Anterior cingulate cortex (tissue), 58 donors: Measurements from ENCODE around the gene DHRS1.
A peak's percentile ranks its signal among the peaks of the same experiment; 100 is the strongest.
"Not testable (repeated sequence)": the region's sequence is repeated elsewhere in the genome, so short reads cannot be mapped to it uniquely, and the experiment has no call there.

Source experiments
- DNase-seq, 58 donors: peaks; one replicate each; lab custom pipeline; 2025; lab: John Stamatoyannopoulos, UW

DHRS1 gene

DNA sequence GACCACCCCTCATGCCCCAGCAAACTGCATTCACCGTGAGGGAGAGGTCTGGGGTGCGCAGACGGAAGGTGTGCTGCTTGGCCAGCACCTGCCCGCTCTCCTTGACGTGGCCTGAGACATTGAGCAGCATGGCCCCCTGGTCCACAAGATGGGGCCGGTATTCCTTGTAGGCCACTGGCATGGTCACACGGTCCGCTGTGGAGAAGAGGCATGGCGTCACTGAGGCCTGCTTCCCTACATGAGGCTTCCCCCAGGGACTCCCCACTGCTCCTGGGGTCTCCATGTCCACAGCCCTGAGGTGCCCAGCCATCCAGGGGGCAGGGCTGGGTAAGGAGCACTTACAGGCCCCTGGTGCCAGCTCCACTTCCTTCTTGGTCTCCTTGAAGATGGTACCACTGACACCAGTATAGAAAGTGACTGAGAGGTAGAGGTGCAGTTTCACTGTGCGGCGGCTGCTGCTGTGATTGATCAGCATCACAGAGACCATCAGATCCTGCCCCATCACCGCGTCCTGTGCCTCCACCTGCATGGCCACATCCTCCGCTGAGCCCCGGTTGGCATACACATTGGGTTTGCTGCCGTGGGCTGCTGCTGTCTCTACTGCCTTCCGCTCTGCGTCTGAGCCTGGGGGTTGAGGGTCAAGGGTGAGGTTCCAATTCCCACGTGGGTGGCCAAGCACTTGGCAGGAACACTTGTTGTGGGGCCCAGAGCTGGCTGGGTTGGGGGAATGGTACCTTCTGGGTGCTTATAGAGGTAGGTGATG lies 44.8 kb downstream of the DHRS1 start:
- no peak for DNase-seq

DNA sequence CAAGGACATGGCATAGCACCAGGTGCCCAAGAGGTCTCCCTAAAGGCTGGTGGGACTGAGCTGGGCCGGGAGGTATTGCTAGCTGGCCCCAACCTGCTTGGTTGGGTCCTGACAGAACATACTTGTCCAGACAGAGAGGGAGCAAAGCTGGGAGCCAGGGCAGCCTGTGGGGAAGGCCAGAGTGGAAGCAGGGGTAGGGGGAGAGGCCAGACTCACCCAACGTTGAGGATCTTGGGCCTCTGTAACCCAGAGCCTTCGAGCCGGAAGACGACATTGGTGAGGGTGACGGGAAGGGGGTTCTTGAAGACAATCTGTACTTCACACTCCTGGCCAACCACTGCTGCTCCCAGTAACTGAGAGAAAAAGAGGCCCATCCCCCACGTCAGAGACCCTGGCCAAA lies 45.6 kb downstream of the DHRS1 start:
- no peak for DNase-seq

- DNase-seq = no peak
These were observed 47.1 kb downstream of the DHRS1 start for GRCh38 chr14:24252289-24253124.

DNA sequence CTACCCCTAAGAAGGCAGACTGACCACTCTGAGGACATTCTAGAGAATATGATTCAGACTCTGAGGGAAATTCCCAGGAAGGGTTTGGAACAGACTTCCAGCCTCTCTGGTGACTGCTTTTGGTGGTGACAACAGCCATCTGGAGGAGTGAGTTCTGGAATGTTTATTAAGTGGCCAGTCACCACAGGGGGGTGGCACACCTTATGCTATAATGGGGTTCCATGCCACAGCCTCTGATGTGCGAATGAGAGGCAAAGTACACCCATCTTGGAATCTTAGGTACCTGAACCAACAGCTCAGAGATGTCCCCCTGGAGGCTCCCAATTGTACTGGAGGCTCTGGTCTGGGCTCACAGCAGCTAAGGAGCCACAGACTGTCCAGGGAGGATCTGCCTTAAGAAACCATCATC lies 47.7 kb downstream of the DHRS1 start:
- DNase-seq = no peak

- no peak for DNase-seq
These were observed 49.2 kb downstream of the DHRS1 start for GRCh38 chr14:24250354-24250753.

DNA sequence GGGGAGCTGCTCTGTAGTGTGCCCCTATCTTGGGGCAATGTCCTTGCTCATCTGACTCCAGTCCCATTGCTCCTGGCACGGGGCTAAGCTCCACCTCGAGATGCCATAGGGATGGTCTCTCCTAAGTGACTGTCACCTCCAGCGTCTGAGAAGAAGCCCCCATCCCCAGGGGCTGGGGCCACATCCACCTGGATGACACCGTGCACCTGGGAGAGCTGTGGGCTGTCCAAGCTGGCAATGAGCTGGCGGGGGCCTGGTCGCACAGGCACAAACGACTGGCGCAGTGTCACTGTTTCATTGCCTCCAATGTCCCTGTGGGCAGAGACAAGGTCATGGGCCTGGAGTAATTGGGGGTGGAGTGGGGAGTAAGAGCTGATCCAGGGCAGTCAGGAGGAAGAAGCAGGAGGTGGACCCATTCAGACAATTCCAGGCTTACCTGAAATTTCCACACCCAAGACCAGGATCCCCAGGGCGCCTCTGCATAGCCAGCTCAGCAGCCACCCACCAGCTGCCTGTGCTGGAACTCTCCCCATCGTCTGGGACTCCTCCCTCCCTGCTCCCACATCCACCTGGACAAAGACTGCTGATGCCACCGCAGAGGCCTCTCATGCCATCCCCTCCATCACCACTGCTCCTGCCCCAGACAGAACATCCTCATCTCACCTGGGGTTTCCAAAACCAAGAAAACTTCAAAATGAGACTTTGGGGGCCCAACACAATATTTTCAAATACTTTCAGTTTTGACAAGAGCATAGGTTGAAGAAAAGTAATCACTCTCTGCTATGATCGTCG lies 50.2 kb downstream of the DHRS1 start:
- DNase-seq = no peak

GRCh38 chr14:24247422-24247821 lies 52.2 kb downstream of the DHRS1 start:
- no peak for DNase-seq

- DNase-seq = no peak
These were observed 52.8 kb downstream of the DHRS1 start for GRCh38 chr14:24246765-24247212.

DNA sequence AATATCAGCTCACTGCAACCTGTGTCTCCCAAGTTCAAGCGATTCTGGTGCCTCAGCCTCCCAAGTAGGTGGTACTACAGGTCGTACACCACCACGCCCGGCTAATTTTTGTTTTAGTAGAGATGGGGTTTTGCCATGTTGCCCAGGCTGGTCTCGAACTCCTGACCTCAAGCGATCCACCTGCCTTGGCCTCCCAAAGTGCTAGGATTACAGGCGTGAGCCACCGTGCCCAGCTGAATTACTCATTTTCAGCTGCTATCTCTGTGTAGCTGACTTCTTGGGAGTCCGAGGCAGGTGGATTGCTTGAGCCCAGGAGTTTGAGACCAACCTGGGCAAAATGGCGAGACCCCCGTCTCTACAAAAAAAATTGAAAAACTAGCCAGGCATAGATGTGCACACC lies 54.2 kb downstream of the DHRS1 start:
- DNase-seq = not testable (repeated sequence)

DNA sequence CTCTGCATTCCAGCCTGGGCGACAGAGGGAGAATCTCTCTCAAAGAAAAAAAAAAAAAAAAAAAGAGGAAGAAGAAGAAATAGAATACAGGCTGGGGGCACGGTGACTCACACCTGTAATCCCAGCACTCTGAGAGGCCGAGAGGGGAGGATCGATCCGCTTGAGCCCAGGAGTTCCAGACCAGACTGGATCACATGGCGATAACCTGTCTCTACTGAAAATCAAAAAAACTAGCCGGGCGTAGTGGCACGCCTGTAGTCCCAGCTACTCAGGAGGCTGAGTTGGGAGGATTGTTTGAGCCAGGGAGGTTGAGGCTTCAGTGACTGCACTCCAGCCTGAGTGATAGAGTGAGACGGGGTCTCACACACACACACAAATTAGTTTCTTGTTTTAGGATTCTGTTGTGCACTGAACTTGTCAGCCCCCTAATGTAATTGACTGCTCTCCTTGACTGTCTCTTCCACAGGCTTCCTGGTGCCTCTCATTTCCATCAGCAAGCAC lies 56.2 kb downstream of the DHRS1 start:
- peak in 1 of 58 donors; percentile 30 for DNase-seq

- DNase-seq = peak in 42 of 58 donors; percentile 34 to 99 (median 96)
These were observed 57.6 kb downstream of the DHRS1 start for GRCh38 chr14:24241829-24242443.
